ENCODE results near the gene SH3BP4.

Gene SH3BP4

GRCh38 chr2:235001237-235002133 lies 49.7 kb downstream of the SH3BP4 start:
- Mint-ChIP-seq H3K4me3 (no peak overlapping the region), H3K4me1 (no peaks in the 10 kb centered on the region), H3K27ac (no peak overlapping the region), H3K27me3 (no peaks in the 10 kb centered on the region), H3K9me3 (no peaks in the 10 kb centered on the region), H3K36me3 (ENCODE audit: low read depth) (no peaks in the 10 kb centered on the region)
- DNase-seq (no peak), ATAC-seq (no peak)

DNA sequence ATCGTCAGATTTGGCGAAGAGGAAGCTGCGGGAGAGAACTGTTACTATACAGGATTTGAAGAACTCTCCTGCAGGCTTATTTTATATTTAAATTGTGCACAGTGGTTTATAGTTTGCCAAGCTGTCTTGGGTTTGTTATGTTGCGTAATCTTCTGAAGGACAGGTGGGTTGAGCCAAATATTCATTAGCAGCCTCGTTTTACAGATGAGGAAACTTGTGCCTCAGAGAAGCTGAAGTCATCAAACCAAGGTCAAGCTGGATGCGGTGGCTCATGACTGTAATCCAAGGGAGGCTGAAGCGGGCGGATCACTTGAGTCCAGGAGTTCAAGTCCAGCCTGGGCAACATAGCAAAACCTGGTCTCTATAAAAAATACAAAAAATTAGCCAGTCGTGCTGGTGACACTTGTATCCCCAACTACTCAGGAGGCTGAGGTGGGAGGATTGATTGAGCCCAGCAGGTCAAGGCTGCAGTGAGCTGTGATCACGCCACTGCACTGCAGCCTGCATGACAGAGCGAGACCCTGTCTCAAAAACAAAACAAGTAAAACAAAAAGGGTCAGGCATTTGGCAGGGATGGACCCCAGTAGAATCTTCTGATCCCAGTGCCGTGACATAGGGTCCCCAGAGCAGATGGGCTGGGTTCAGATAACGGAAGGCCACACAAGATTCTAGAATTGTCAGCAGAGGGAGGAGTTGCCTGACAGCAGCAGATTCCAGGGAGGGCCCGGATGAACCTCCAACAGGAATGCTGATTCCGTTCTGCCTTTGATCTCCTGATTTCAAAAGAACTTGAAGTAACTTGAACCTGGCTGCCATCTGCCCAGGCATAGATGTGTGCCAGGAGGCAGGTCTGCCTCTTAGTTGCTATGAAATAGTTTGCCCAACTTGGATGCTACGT lies 50.6 kb downstream of the SH3BP4 start:
- ATAC-seq = no peak
- no peak overlapping the region for H3K27ac Mint-ChIP-seq

GRCh38 chr2:235003096-235003775 lies 51.4 kb downstream of the SH3BP4 start:
- Mint-ChIP-seq H3K27ac (no peak overlapping the region), H3K36me3 (ENCODE audit: low read depth) (no peaks in the 10 kb centered on the region), H3K4me1 (no peaks in the 10 kb centered on the region), H3K27me3 (no peaks in the 10 kb centered on the region), H3K9me3 (no peaks in the 10 kb centered on the region), H3K4me3 (no peak overlapping the region)
- ATAC-seq (no peak), DNase-seq (no peak)

More for the DNA sequence above, 50.6 kb downstream of the SH3BP4 start:
- no peaks in the 10 kb centered on the region for H3K27me3 Mint-ChIP-seq
- no peak overlapping the region for H3K4me3 Mint-ChIP-seq
- H3K36me3 Mint-ChIP-seq (ENCODE audit: low read depth) = no peaks in the 10 kb centered on the region
- no peaks in the 10 kb centered on the region for H3K4me1 Mint-ChIP-seq
- H3K9me3 Mint-ChIP-seq = no peaks in the 10 kb centered on the region
- DNase-seq = no peak

DNA sequence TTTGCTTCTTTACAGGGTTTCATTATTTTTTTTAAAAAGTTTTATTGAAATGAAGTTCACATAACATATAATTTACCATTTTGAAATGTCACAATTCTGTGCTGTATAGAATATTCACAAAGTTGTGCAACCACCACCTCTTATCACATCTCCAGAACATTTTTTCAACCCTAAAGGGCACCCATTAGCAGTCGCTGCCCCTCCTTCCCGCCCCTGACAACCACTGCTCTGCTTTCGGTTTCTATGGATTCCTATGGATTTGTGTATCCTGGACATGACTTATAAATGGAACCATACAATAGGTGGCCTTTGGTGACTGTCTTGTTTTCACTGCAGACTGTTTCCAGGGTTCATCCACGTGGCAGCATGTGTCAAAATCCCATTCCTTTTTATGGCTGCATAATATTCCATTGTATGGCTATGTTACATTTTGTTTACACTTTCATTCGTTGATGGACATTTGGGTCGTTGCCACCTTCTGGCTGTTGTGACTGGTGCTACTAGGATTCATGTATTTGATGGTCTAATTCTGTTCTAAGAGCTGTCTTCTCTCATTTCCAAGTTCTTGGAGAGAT lies 52.6 kb downstream of the SH3BP4 start:
- no peak for ATAC-seq
- no peaks in the 10 kb centered on the region for H3K36me3 Mint-ChIP-seq (ENCODE audit: low read depth)
- H3K4me1 Mint-ChIP-seq = no peaks in the 10 kb centered on the region
- DNase-seq = no peak
- H3K27ac Mint-ChIP-seq = no peak overlapping the region
- H3K27me3 Mint-ChIP-seq = no peaks in the 10 kb centered on the region
- no peaks in the 10 kb centered on the region for H3K9me3 Mint-ChIP-seq
- no peak overlapping the region for H3K4me3 Mint-ChIP-seq

- no peak for ATAC-seq
- Mint-ChIP-seq H3K9me3 (no peaks in the 10 kb centered on the region), H3K27ac (no peak overlapping the region), H3K27me3 (no peaks in the 10 kb centered on the region), H3K4me1 (no peaks in the 10 kb centered on the region), H3K36me3 (ENCODE audit: low read depth) (no peaks in the 10 kb centered on the region), H3K4me3 (no peak overlapping the region)
- DNase-seq = no peak
Observed at GRCh38 chr2:235005023-235005422, 53.2 kb downstream of the SH3BP4 start.

DNA sequence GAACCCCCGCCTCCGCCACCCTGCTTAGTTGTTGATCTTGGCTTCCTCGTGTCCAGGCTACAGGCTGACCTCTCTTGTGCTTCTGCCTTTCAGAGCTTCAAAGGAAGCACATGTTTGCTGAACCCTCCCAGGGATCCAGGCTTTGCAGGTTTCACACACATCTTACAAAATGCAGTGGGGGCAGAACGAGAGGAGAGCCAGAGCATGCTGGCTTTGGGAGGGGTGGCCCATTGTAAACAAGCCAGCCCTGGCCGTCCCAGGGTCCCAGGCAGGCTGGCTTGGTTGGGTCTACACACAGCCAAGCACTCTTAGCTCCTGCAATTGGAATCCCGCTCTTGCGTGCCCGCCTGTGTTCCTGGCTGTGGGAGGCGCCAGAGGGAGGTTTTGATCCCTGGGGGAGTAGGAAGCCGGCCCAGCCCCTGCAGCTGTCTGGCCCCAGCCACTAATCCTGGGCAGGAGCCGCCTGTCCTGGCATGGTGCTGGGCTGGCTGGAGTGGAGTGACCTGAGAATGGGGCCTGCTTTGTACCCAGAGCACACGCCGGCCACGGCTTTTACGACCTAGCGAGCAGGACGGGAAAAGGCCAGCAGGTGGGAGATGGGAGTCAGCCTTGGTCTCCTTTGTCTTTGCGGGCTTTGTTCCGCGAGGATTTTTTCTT lies 53.9 kb downstream of the SH3BP4 start:
- no peak overlapping the region for H3K4me3 Mint-ChIP-seq
- H3K9me3 Mint-ChIP-seq = no peaks in the 10 kb centered on the region
- no peaks in the 10 kb centered on the region for H3K27me3 Mint-ChIP-seq
- H3K27ac Mint-ChIP-seq = no peak overlapping the region
- no peak for ATAC-seq
- DNase-seq = no peak
- no peaks in the 10 kb centered on the region for H3K4me1 Mint-ChIP-seq
- H3K36me3 Mint-ChIP-seq (ENCODE audit: low read depth) = no peaks in the 10 kb centered on the region

GRCh38 chr2:235006461-235006860 lies 54.6 kb downstream of the SH3BP4 start:
- no peaks in the 10 kb centered on the region for H3K4me1 Mint-ChIP-seq
- DNase-seq = no peak

DNA sequence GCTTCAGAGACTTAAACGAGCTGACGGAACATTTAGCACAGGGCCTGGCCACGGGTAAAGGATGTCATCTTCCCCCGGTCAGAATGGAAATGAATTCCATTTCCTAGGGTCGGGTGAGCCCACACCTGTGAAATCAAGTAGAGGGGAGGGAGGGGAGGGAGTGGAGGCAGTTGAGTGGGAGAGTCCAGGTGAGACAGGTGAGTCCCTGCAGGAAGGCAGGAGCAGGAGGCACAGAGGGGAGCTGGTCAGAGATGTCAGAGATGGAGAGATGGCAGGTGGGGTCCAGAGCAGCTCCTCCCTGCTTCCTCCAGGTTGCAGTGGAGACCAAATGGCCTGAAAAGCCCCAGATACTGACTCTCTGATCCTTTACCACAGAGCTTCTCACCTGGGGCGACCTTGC lies 55.2 kb downstream of the SH3BP4 start:
- ATAC-seq = no peak
- H3K4me1 Mint-ChIP-seq = no peaks in the 10 kb centered on the region
- no peaks in the 10 kb centered on the region for H3K27me3 Mint-ChIP-seq
- no peak overlapping the region for H3K27ac Mint-ChIP-seq
- H3K36me3 Mint-ChIP-seq (ENCODE audit: low read depth) = no peaks in the 10 kb centered on the region
- H3K9me3 Mint-ChIP-seq = no peaks in the 10 kb centered on the region
- H3K4me3 Mint-ChIP-seq = no peak overlapping the region
- DNase-seq = no peak

More at GRCh38 chr2:235006461-235006860, 54.6 kb downstream of the SH3BP4 start:
- no peaks in the 10 kb centered on the region for H3K36me3 Mint-ChIP-seq (ENCODE audit: low read depth)
- H3K4me3 Mint-ChIP-seq = no peak overlapping the region
- ATAC-seq = no peak
- H3K9me3 Mint-ChIP-seq = no peaks in the 10 kb centered on the region
- no peak overlapping the region for H3K27ac Mint-ChIP-seq
- no peaks in the 10 kb centered on the region for H3K27me3 Mint-ChIP-seq

DNA sequence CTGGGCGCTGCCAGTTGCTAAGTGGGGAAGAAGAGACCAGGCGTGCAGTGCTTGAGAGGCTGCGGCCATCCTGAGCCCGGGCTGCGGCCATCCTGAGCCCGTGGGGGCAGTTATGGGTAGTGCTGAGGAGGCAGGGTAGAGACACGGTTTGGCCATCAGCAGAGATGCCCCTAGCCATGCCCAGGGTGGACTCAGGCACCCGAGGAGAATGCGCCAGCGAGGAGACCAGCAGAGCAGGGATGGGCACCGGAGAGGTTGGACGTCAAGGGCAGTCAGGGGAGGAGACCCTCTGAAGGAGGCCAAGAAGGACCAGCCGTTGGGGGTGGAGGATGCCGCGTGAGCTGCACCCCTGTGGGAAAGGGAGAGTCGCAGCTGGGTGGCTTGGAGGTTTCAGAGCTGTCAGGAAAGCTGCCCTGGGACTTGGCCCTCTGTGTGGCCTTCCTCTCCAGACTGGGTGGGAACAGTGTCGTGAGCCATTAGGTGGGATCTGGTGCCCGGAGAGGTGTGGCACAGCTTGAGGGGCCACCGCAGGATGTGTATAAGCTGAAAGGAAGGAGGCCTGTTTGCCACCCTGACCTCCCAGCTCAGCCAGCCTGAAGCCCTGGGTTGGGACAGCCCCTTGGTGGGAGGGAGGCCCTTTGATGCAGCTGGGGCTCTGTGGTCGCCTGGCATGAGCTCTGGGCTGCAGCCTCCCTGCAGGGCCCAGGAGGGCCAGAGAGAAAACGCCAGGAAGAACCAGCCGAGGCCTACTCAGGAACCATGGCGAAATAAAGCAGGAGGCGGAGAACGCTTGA lies 56.0 kb downstream of the SH3BP4 start:
- no peak overlapping the region for H3K27ac Mint-ChIP-seq
- H3K27me3 Mint-ChIP-seq = no peaks in the 10 kb centered on the region
- H3K4me3 Mint-ChIP-seq = no peak overlapping the region
- no peak for ATAC-seq
- H3K4me1 Mint-ChIP-seq = no peaks in the 10 kb centered on the region
- no peaks in the 10 kb centered on the region for H3K36me3 Mint-ChIP-seq (ENCODE audit: low read depth)
- DNase-seq = no peak
- H3K9me3 Mint-ChIP-seq = no peaks in the 10 kb centered on the region

- Mint-ChIP-seq H3K4me1 (no peaks in the 10 kb centered on the region), H3K27me3 (no peaks in the 10 kb centered on the region), H3K4me3 (no peak overlapping the region), H3K9me3 (no peaks in the 10 kb centered on the region), H3K27ac (no peak overlapping the region), H3K36me3 (ENCODE audit: low read depth) (no peaks in the 10 kb centered on the region)
- no peak for DNase-seq
- no peak for ATAC-seq
Observed at GRCh38 chr2:235008584-235009044, 56.8 kb downstream of the SH3BP4 start.

GRCh38 chr2:235009081-235009480 lies 57.3 kb downstream of the SH3BP4 start:
- H3K27ac Mint-ChIP-seq = no peak overlapping the region
- H3K4me3 Mint-ChIP-seq = no peak overlapping the region
- no peak for DNase-seq
- no peaks in the 10 kb centered on the region for H3K4me1 Mint-ChIP-seq
- no peak for ATAC-seq
- no peaks in the 10 kb centered on the region for H3K9me3 Mint-ChIP-seq
- H3K27me3 Mint-ChIP-seq = no peaks in the 10 kb centered on the region
- no peaks in the 10 kb centered on the region for H3K36me3 Mint-ChIP-seq (ENCODE audit: low read depth)

- Mint-ChIP-seq H3K4me3 (no peak overlapping the region), H3K36me3 (ENCODE audit: low read depth) (no peaks in the 10 kb centered on the region), H3K27ac (no peak overlapping the region), H3K4me1 (no peaks in the 10 kb centered on the region), H3K9me3 (no peaks in the 10 kb centered on the region), H3K27me3 (no peaks in the 10 kb centered on the region)
- no peak for ATAC-seq
- no peak for DNase-seq
Observed at GRCh38 chr2:235010117-235010714, 58.4 kb downstream of the SH3BP4 start.

GRCh38 chr2:235011607-235011928 lies 59.8 kb downstream of the SH3BP4 start:
- peaks cover 5% of the 10 kb centered on the region for H3K9me3 Mint-ChIP-seq
- no peaks in the 10 kb centered on the region for H3K4me1 Mint-ChIP-seq
- no peaks in the 10 kb centered on the region for H3K36me3 Mint-ChIP-seq (ENCODE audit: low read depth)
- no peak overlapping the region for H3K4me3 Mint-ChIP-seq
- no peak overlapping the region for H3K27ac Mint-ChIP-seq
- DNase-seq (no peak), ATAC-seq (no peak)
- H3K27me3 Mint-ChIP-seq = no peaks in the 10 kb centered on the region

All from activated naive CD8-positive, alpha-beta T cell treated with anti-CD3 and anti-CD28 coated beads, Interleukin-2, amount 50 U/mL, for 24 hours (primary cell).